ENCODE measurements around the gene WNT11.

GRCh38 chr11:76193219-76193618 is 13.1 kb downstream of the WNT11 start:
- TF ChIP-seq SUZ12 (IDR thresholded peaks at IDR 0.05; ENCODE audit: extremely low read depth, insufficient read depth, insufficient read length) (no peak), YY1 (IDR thresholded peaks at IDR 0.05; ENCODE audit: insufficient read depth, insufficient read length) (no peak)
